ENCODE results near the gene AEN.

Gene AEN

DNA sequence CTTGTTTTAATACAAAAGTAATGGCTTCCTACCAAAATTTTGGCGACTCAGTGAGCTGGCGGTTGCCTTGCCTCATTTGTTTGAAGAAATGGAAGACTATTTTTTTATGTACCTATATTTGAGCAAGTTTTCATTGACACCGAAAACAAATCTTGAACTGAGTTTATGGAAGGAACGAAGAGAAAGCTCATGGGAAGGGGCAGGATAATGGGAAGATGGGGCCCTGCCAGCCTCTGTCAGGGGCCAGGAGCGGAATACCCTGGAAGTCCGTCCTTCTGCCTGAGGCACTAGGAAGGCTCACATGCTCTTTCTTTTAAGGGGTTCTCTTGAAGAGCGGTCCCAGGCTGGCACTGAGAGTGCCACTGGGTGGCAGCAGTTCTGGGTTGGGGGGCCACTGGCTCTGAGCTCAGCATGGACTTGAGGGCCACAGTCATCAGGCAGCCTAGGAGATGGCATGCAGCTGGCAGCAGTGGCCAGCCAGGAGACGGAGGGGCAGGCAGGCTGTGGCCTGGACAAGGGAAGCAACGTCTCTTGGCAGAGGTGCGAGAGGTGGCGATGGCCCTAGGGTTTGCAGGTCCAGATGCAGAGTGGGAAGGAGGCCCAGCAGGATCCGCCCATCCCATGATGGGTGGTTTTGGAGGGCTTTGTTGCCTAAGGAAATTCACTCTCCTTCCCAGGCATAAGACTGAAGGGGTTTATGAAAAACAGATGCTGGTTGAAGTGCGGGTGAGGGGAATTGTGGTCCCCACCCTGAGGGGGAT is 59.3 kb downstream of the AEN start:
- no peak for DNase-seq

DNA sequence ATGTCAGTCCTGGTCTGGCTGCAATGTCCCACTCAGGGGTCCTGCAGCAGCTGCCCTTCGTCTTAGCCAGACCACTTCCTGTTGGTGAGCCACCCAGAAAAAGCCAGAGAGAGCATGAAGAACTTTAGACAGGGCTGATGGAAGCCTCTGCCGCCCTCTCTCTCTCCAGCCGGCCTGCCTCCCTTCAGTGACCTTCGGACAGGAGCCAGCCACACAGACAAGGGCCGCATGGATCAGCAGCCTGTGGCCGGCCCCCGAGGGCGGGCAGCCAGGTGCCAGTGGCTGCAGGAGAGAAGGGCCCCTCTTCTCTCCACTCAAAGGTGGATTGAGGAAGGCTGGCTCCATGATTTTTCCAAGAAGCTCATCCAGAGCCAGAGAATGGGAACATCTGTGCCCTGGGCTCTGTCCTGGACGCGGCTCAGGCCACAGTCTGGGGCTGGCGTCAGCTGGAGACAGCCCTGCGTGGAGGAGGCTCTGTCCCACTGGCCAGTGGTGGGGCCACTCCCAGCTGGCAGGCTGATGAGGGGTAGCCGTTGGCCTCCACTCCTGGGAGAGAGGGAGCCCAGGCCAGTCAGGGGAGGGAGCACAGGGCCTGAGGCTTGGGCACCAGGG is 60.6 kb downstream of the AEN start:
- DNase-seq, result no peak

Data from central memory CD4-positive, alpha-beta T cell (primary cell).